ENCODE results near the gene BTNL8.

The BTNL8 gene

GRCh38 chr5:180970336-180970735 is 71.4 kb downstream of the BTNL8 start:
- DNase-seq, result no peak

- no peak for DNase-seq
Observed at GRCh38 chr5:180970875-180971274, 71.9 kb downstream of the BTNL8 start.

- no peak for DNase-seq
Observed at GRCh38 chr5:180974612-180975315, 75.8 kb downstream of the BTNL8 start.

- DNase-seq, result no peak
Observed at GRCh38 chr5:180975338-180975737, 76.4 kb downstream of the BTNL8 start.

- no peak for DNase-seq
Observed at GRCh38 chr5:180976518-180976917, 77.6 kb downstream of the BTNL8 start.

GRCh38 chr5:180977852-180978251 is 78.9 kb downstream of the BTNL8 start:
- no peak for DNase-seq

- DNase-seq, result no peak
Observed at GRCh38 chr5:180982008-180982741, 83.2 kb downstream of the BTNL8 start.

- no peak for DNase-seq
Observed at GRCh38 chr5:180988016-180988415, 89.1 kb downstream of the BTNL8 start.

- no peak for DNase-seq
Observed at GRCh38 chr5:180988592-180988991, 89.6 kb downstream of the BTNL8 start, which contains the start of gene BTNL3. BTNL3 (plus strand) TSS chr5:180988846; CDS start chr5:180989029, 183 bp downstream.

GRCh38 chr5:180990086-180990881 is 91.3 kb downstream of the BTNL8 start:
- DNase-seq, result no peak

- no peak for DNase-seq
Observed at GRCh38 chr5:180990882-180991242, 91.9 kb downstream of the BTNL8 start.
